K562 treated with DMSO at 1 percent for 4 hours (cell line): ENCODE data around the gene PPP1R3F. TPM values are rescaled to one million over a fixed set of nuclear protein-coding genes. Genes with fewer than 3 reads are reported as not detected.

Experiments used
- total RNA-seq: library from RNA; unstranded; fragments of 300-600 nt; gene quantifications from 2 replicates; pipeline ENCODE4 v1.2.3, GENCODE V29; 2022; ENCODE audit not compliant: insufficient read depth

Gene PPP1R3F
- 3.4 and 4.3 TPM in 2 replicates for total RNA-seq

GRCh38 chrX:49269767-49270248 is at the start of gene PPP1R3F:
TSS of gene PPP1R3F (plus strand) at chrX:49269793. CDS start at chrX:49269870, 77 bp downstream.

GRCh38 chrX:49233176-49233575 is 36.4 kb upstream of the PPP1R3F start, which contains the start of gene CACNA1F:
TSS of gene CACNA1F (minus strand) at chrX:49233340. CDS start at chrX:49233309, 31 bp downstream.

GRCh38 chrX:49264460-49264859 is 5.1 kb upstream of the PPP1R3F start, which contains the start of gene FOXP3:
TSS of gene FOXP3 (minus strand) at chrX:49264710. CDS start at chrX:49258505, 6,205 bp downstream.

GRCh38 chrX:49303346-49303745 is 33.8 kb downstream of the PPP1R3F start, which contains the start of gene GAGE10:
TSS of gene GAGE10 (plus strand) at chrX:49303646. CDS start at chrX:49304860, 1,214 bp downstream.

GRCh38 chrX:49321737-49322136 is 52.1 kb downstream of the PPP1R3F start, which contains the start of gene GAGE12J:
TSS of gene GAGE12J (plus strand) at chrX:49322037. CDS start at chrX:49323194, 1,157 bp downstream.

GRCh38 chrX:49331282-49331681 is 61.7 kb downstream of the PPP1R3F start, which contains the start of gene GAGE13:
TSS of gene GAGE13 (plus strand) at chrX:49331582. CDS start at chrX:49332738, 1,156 bp downstream.

Other genes with a start within 250 kb of the PPP1R3F start
- 25.4 and 31.6 TPM in 2 replicates for gene TFE3, start 226.4 kb upstream of the PPP1R3F start, total RNA-seq
- gene CCDC120, start 210.8 kb upstream of the PPP1R3F start, total RNA-seq, result 3.2 and 4.6 TPM in 2 replicates
- gene PRAF2, start 195.8 kb upstream of the PPP1R3F start, total RNA-seq, result 2.9 and 7.4 TPM in 2 replicates
- gene WDR45, start 189.9 kb upstream of the PPP1R3F start, total RNA-seq, result 130 and 139 TPM in 2 replicates
- 30.7 and 38.3 TPM in 2 replicates for gene GPKOW, start 146.1 kb upstream of the PPP1R3F start, total RNA-seq
- gene MAGIX, start 107.0 kb upstream of the PPP1R3F start, total RNA-seq, result 4.6 and 7.0 TPM in 2 replicates
- gene PLP2, start 97.9 kb upstream of the PPP1R3F start, total RNA-seq, result 260 and 274 TPM in 2 replicates
- 18.2 and 23.2 TPM in 2 replicates for gene PRICKLE3, start 83.4 kb upstream of the PPP1R3F start, total RNA-seq
- 0.83 and 2.3 TPM in 2 replicates for gene SYP, start 69.6 kb upstream of the PPP1R3F start, total RNA-seq
- 0.33 TPM in 1 of 2 replicates, not detected in the other for gene CACNA1F, start 36.5 kb upstream of the PPP1R3F start, total RNA-seq
- gene CCDC22, start 34.3 kb upstream of the PPP1R3F start, total RNA-seq, result 19.9 and 24.8 TPM in 2 replicates
- not detected in 2 replicates for gene FOXP3, start 5.1 kb upstream of the PPP1R3F start, total RNA-seq
- not detected in 2 replicates for gene GAGE10, start 33.9 kb downstream of the PPP1R3F start, total RNA-seq
- gene GAGE12J, start 52.2 kb downstream of the PPP1R3F start, total RNA-seq, result not detected in 2 replicates
- 4.6 and 7.1 TPM in 2 replicates for gene GAGE13, start 61.8 kb downstream of the PPP1R3F start, total RNA-seq